IMR-90 (cell line): ENCODE results near the gene ZC3H8. TPM values are rescaled to one million over a fixed set of nuclear protein-coding genes. Genes with fewer than 3 reads are reported as not detected.

Experiments
- ATAC-seq: fragments of 200-7000 bp; cut with Tn5 transposase; 2 replicates; pipeline ENCODE4 v1.9.1; 2020; ENCODE audit warnings: low read depth, mild to moderate bottlenecking, moderate library complexity
- BruUV-seq: library from RNA; stranded (reverse); fragments of 400-500 nt; replicated peaks from 2 replicates; lab custom pipeline; 2021; lab: Mats Ljungman, UMichigan
- CTCF ChIA-PET: fragments of 300-600 bp; formaldehyde crosslinking; extraction: SDS; loops from one replicate; lab custom pipeline; 2021; ENCODE audit warnings: antibody characterized with exemption; lab: Yijun Ruan, JAX
- POLR2A ChIA-PET: fragments of 300-600 bp; sonication (Branson Sonifier 250); formaldehyde crosslinking; loops from one replicate; lab custom pipeline; 2022; ENCODE audit warnings: antibody characterized with exemption; ENCODE audit not compliant: unreplicated experiment; lab: Charles Lee
- DNase-seq: peaks from one replicate; pipeline ENCODE4 v3.0.0; 2013
- H2AFZ ChIP-seq: replicated peaks from 2 replicates; pipeline ENCODE3; 2013; ENCODE audit warnings: low read length, mild to moderate bottlenecking; ENCODE audit not compliant: poor library complexity
- H2AK5ac ChIP-seq: 2 replicates; pipeline ENCODE4 v1.6.1; 2013; ENCODE audit warnings: low read depth, low read length, inconsistent platforms
- H2AK9ac ChIP-seq: replicated peaks from 2 replicates; pipeline ENCODE3; 2013; ENCODE audit warnings: mild to moderate bottlenecking, low read depth, low read length, moderate library complexity; ENCODE audit not compliant: poor library complexity
- H2BK120ac ChIP-seq: 2 replicates; pipeline ENCODE4 v1.6.1; 2013; ENCODE audit warnings: low read depth, low read length, inconsistent platforms
- H2BK15ac ChIP-seq: 3 replicates; pipeline ENCODE4 v1.6.1; 2013; ENCODE audit warnings: low read depth, low read length, inconsistent platforms
- H2BK20ac ChIP-seq: 2 replicates; pipeline ENCODE4 v1.6.1; 2013; ENCODE audit warnings: low read depth, mild to moderate bottlenecking, inconsistent platforms, low read length, moderate library complexity
- H2BK5ac ChIP-seq: 2 replicates; pipeline ENCODE4 v1.6.1; 2013; ENCODE audit warnings: mild to moderate bottlenecking, low read depth, low read length, inconsistent platforms; ENCODE audit not compliant: poor library complexity, severe bottlenecking
- H3K14ac ChIP-seq: replicated peaks from 2 replicates; pipeline ENCODE4 v1.6.1; 2013; ENCODE audit warnings: low read depth, low read length, inconsistent platforms
- H3K18ac ChIP-seq: 2 replicates; pipeline ENCODE4 v1.6.1; 2013; ENCODE audit warnings: low read depth, low read length, control low read depth
- H3K23ac ChIP-seq: 2 replicates; pipeline ENCODE4 v1.6.1; 2013; ENCODE audit warnings: low read depth, low read length, inconsistent platforms
- H3K27ac ChIP-seq: 2 replicates; pipeline ENCODE4 v1.5.1; 2013; ENCODE audit warnings: mild to moderate bottlenecking, control low read depth, low read length; ENCODE audit not compliant: insufficient read depth
- H3K27me3 ChIP-seq: 2 replicates; pipeline ENCODE4 v1.6.1; 2013; ENCODE audit warnings: low read length; ENCODE audit not compliant: control insufficient read depth, insufficient read depth
- H3K36me3 ChIP-seq: 2 replicates; pipeline ENCODE4 v1.6.1; 2013; ENCODE audit warnings: low read length, mixed read lengths; ENCODE audit not compliant: control insufficient read depth, insufficient read depth
- H3K4ac ChIP-seq: 2 replicates; pipeline ENCODE4 v1.6.1; 2013; ENCODE audit warnings: low read depth, low read length, inconsistent platforms
- H3K4me1 ChIP-seq: 2 replicates; pipeline ENCODE4 v1.6.1; 2013; ENCODE audit warnings: low read length, mixed read lengths; ENCODE audit not compliant: control insufficient read depth, insufficient read depth
- H3K4me2 ChIP-seq: 2 replicates; pipeline ENCODE4 v1.6.1; 2013; ENCODE audit warnings: low read depth, mild to moderate bottlenecking, control low read depth, low read length, moderate library complexity
- H3K4me3 ChIP-seq: 2 replicates; pipeline ENCODE4 v1.5.1; 2013; ENCODE audit warnings: low read depth, mild to moderate bottlenecking, control low read depth, low read length, moderate library complexity; ENCODE audit not compliant: insufficient read depth
- H3K56ac ChIP-seq: 2 replicates; pipeline ENCODE4 v1.6.1; 2013; ENCODE audit warnings: low read length, inconsistent platforms; ENCODE audit not compliant: insufficient read depth; ENCODE audit errors: extremely low read depth
- H3K79me1 ChIP-seq, 2 experiments: 2 replicates each; pipeline ENCODE4 v1.6.1; 2013; ENCODE audit warnings: low read length in 2 of 2, inconsistent platforms in 1 of 2, low read depth in 1 of 2
- H3K9ac ChIP-seq: 2 replicates; pipeline ENCODE4 v1.6.1; 2013; ENCODE audit warnings: low read depth, low read length, control low read depth
- H3K9me1 ChIP-seq: 2 replicates; pipeline ENCODE4 v1.6.1; 2013; ENCODE audit warnings: low read length, inconsistent platforms; ENCODE audit not compliant: insufficient read depth
- H3K9me3 ChIP-seq: 2 replicates; pipeline ENCODE4 v1.6.1; 2013; ENCODE audit warnings: low read length; ENCODE audit not compliant: control insufficient read depth, insufficient read depth
- H4K20me1 ChIP-seq: 2 replicates; pipeline ENCODE4 v1.6.1; 2013; ENCODE audit warnings: low read length, inconsistent platforms; ENCODE audit not compliant: insufficient read depth
- H4K5ac ChIP-seq: 2 replicates; pipeline ENCODE4 v1.6.1; 2013; ENCODE audit warnings: mild to moderate bottlenecking, low read depth, low read length, control low read depth
- H4K8ac ChIP-seq, 2 experiments: 2 replicates each; pipeline ENCODE4 v1.6.1; 2013; ENCODE audit warnings: low read depth in 2 of 2, low read length in 2 of 2, control low read depth in 1 of 2, inconsistent platforms in 1 of 2
- H4K91ac ChIP-seq: 2 replicates; pipeline ENCODE4 v1.6.1; 2013; ENCODE audit warnings: low read depth, low read length, inconsistent platforms; ENCODE audit not compliant: insufficient read depth
- BHLHE40 ChIP-seq: fragments of 150-350 bp; IDR thresholded peaks from 2 replicates; pipeline ENCODE4 v1.6.1; 2016; ENCODE audit warnings: mild to moderate bottlenecking, low read depth, low read length
- CEBPB ChIP-seq: IDR thresholded peaks from 2 replicates; pipeline ENCODE4 v1.6.1; 2012; ENCODE audit warnings: low read depth, low read length, improper control_type of control experiment
- FOS ChIP-seq: fragments of 150-350 bp; IDR thresholded peaks from 2 replicates; pipeline ENCODE4 v1.6.1; 2016; ENCODE audit warnings: low read depth, low read length
- MAFK ChIP-seq: IDR thresholded peaks from 2 replicates; pipeline ENCODE4 v1.6.1; 2012; ENCODE audit warnings: low read depth, low read length, improper control_type of control experiment
- MAZ ChIP-seq: IDR thresholded peaks from 2 replicates; pipeline ENCODE4 v1.6.1; 2012; ENCODE audit warnings: low read depth, mild to moderate bottlenecking, low read length, improper control_type of control experiment, moderate library complexity, borderline replicate concordance
- MXI1 ChIP-seq: IDR thresholded peaks from 2 replicates; pipeline ENCODE4 v1.6.1; 2012; ENCODE audit warnings: low read depth, mild to moderate bottlenecking, low read length, moderate library complexity, borderline replicate concordance
- NFE2L2 ChIP-seq: fragments of 150-350 bp; IDR thresholded peaks from 2 replicates; pipeline ENCODE4 v1.6.1; 2016; ENCODE audit warnings: low read depth, mild to moderate bottlenecking, low read length
- RAD21 ChIP-seq: IDR thresholded peaks from 2 replicates; pipeline ENCODE4 v1.6.1; 2012; ENCODE audit warnings: low read length, improper control_type of control experiment
- RFX5 ChIP-seq: IDR thresholded peaks from 2 replicates; pipeline ENCODE4 v1.8.0; 2012; ENCODE audit warnings: low read depth, mild to moderate bottlenecking, low read length, moderate library complexity
- SMC3 ChIP-seq: fragments of 150-350 bp; IDR thresholded peaks from 2 replicates; pipeline ENCODE4 v1.6.1; 2016; ENCODE audit warnings: low read depth, mild to moderate bottlenecking, antibody characterized with exemption, low read length, moderate library complexity
- WGBS, 2 experiments: methylation state at CpG; one replicate each; pipeline versions ENCODE4 v1.1.5 to v1.1.7; 2013; ENCODE audit warnings: missing lambda C conversion rate in 2 of 2; ENCODE audit not compliant: insufficient read length in 1 of 2; ENCODE audit errors: extremely low coverage in 2 of 2; 5-methylcytosine and 5-hydroxymethylcytosine counted together
- dilution Hi-C: fragments of 300-500 bp; cut with HindIII; formaldehyde crosslinking; loops from one replicate; pipeline ENCODE4 v1.14.3; 2018; ENCODE audit warnings: low sequenced_read_pairs; ENCODE audit not compliant: unreplicated experiment
- in situ Hi-C: fragments of 300-500 bp; cut with MboI; formaldehyde crosslinking; loops from 3 replicates; pipeline ENCODE4 v1.14.3; 2019; ENCODE audit warnings: low sequenced_read_pairs, inconsistent platforms, mixed read lengths
- intact Hi-C: fragments of 100-400 bp; cut with micrococcal nuclease; formaldehyde crosslinking; loops from 2 replicates; pipeline ENCODE4 v1.10.0; 2022
- polyA plus RNA-seq, 3 experiments: library from polyadenylated mRNA; depleted of rRNA; stranded (reverse); fragments of >200 nt; gene quantifications; 2 replicates each; pipeline ENCODE4 v1.2.3, GENCODE V29; 2012; ENCODE audit warnings: low replicate concordance in 1 of 3
- total RNA-seq: library from RNA; depleted of rRNA; stranded (reverse); fragments of >200 nt; gene quantifications from 2 replicates; pipeline ENCODE4 v1.2.3, GENCODE V29; 2012
- TF ChIP-seq, protein P1 (sequence below): conservative IDR thresholded peaks from 2 replicates; pipeline ENCODE4 v1.5.1; 2012; ENCODE audit warnings: mild to moderate bottlenecking, low read depth, low read length, improper control_type of control experiment
- TF ChIP-seq, protein P2 (sequence below): fragments of 150-350 bp; IDR thresholded peaks from 2 replicates; pipeline ENCODE4 v1.6.1; 2017; ENCODE audit warnings: mild to moderate bottlenecking, antibody characterized with exemption, low read length, low read depth

Gene ZC3H8
- total and polyA plus RNA-seq, 2 of the 4 experiments (the other 2 are of a cell fraction): 0.18 to 1.6 TPM

DNA sequence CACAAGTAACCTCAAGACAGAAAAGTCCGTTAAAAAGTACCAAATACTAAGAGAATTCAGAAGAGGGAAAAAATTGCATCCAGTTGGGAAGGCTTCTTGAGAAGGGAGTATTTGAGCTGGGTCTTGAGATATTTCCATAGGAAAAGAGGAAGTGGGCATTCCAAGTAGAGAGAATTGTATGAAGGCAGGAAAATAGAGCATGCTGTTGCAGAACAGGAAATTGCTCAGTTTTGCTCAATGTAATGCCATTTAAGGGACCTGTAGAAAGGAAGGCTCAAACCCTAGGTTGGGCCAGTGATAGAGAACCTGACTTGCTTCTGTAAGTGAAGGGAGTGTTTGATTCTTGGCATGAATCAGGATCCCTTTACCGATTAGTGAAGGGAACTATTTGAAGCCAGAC is 1.0 kb upstream of the ZC3H8 start:
- Histone ChIP-seq H3K4ac (no peak overlapping the region), H4K91ac (no peak overlapping the region), H3K4me3 (no peak overlapping the region), H3K79me1 (peaks cover 0 to 9% of the 10 kb centered on the region in 2 experiments; a peak in 2 of 4 replicates), H3K18ac (no peak overlapping the region), H3K27ac (no peak overlapping the region), H3K14ac (no peak overlapping the region), H4K8ac (no peak overlapping the region), H3K4me1 (no peaks in the 10 kb centered on the region), H2AK5ac (no peak overlapping the region), H3K36me3 (no peaks in the 10 kb centered on the region), H2BK120ac (no peak overlapping the region), H2AFZ (no peak overlapping the region), H3K9ac (no peak overlapping the region), H2BK5ac (no peak overlapping the region), H3K56ac (no peak overlapping the region), H2BK20ac (no peak overlapping the region), H2AK9ac (no peak overlapping the region), H3K4me2 (no peak overlapping the region), H4K5ac (no peak overlapping the region), H4K20me1 (no peaks in the 10 kb centered on the region), H3K9me3 (no peaks in the 10 kb centered on the region), H3K9me1 (no peaks in the 10 kb centered on the region), H3K27me3 (0 out of 2 replicates have a peak, but pooled peaks cover under 1% of the 10 kb centered on the region), H3K23ac (no peak overlapping the region), H2BK15ac (no peak overlapping the region)
- CTCF ChIA-PET: no interaction called here
- POLR2A ChIA-PET: no interaction called here
- BruUV-seq: no TSS peak
- WGBS, 2 experiments: no CpG with 5 or more reads among the region's 2 CpGs
- intact Hi-C loops: loop anchor here (5.0 kb wide), 3 partner anchors 204 to 286 kb away; partner anchors contain the start of genes POLR1B and TTL
- no peak for TF ChIP-seq BHLHE40
- TF ChIP-seq NFE2L2: no peak
- no peak for TF ChIP-seq RAD21
- TF ChIP-seq RFX5: no peak
- TF ChIP-seq, protein P1, sequence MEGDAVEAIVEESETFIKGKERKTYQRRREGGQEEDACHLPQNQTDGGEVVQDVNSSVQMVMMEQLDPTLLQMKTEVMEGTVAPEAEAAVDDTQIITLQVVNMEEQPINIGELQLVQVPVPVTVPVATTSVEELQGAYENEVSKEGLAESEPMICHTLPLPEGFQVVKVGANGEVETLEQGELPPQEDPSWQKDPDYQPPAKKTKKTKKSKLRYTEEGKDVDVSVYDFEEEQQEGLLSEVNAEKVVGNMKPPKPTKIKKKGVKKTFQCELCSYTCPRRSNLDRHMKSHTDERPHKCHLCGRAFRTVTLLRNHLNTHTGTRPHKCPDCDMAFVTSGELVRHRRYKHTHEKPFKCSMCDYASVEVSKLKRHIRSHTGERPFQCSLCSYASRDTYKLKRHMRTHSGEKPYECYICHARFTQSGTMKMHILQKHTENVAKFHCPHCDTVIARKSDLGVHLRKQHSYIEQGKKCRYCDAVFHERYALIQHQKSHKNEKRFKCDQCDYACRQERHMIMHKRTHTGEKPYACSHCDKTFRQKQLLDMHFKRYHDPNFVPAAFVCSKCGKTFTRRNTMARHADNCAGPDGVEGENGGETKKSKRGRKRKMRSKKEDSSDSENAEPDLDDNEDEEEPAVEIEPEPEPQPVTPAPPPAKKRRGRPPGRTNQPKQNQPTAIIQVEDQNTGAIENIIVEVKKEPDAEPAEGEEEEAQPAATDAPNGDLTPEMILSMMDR: no peak
- no peak for TF ChIP-seq MAFK
- TF ChIP-seq CEBPB: no peak
- TF ChIP-seq, protein P2, sequence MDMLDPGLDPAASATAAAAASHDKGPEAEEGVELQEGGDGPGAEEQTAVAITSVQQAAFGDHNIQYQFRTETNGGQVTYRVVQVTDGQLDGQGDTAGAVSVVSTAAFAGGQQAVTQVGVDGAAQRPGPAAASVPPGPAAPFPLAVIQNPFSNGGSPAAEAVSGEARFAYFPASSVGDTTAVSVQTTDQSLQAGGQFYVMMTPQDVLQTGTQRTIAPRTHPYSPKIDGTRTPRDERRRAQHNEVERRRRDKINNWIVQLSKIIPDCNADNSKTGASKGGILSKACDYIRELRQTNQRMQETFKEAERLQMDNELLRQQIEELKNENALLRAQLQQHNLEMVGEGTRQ: no peak
- no peak for TF ChIP-seq SMC3
- TF ChIP-seq MAZ: no peak
- TF ChIP-seq FOS: no peak
- TF ChIP-seq MXI1: no peak
- no peak for ATAC-seq
- in situ Hi-C loops: loop anchor here (25.0 kb wide), 1 partner anchor 181 kb away; the partner anchor contains the start of gene RGPD8
- dilution Hi-C loops: no loop called here
- no peak for DNase-seq
